ENCODE data around the gene DENND2D. TPM values are rescaled to one million over a fixed set of nuclear protein-coding genes. Genes with fewer than 3 reads are reported as not detected.

Gene DENND2D
- total RNA-seq, 1 donor from 2014 or later: 4.4 TPM

DNA sequence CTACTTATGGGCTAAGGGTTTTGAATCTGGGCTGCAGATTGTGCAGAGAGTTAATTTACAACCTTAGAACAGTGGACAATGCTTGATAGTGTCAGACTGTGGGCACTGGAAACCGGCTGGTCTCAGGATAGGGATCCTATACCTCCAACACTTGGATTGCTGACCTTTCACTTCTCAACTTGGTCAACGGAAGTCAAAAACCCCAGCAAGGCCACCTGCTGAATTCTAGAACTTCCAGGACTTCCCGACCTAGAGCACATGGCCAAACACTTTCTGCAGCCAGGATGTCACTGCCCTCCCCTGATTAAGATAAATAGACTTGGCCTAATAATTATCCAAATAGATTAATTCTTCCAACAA lies 336 bp upstream of the DENND2D start:
- H3K9me3 ChIP-seq: no peaks in the 10 kb centered on the region
- TF ChIP-seq, protein P1, sequence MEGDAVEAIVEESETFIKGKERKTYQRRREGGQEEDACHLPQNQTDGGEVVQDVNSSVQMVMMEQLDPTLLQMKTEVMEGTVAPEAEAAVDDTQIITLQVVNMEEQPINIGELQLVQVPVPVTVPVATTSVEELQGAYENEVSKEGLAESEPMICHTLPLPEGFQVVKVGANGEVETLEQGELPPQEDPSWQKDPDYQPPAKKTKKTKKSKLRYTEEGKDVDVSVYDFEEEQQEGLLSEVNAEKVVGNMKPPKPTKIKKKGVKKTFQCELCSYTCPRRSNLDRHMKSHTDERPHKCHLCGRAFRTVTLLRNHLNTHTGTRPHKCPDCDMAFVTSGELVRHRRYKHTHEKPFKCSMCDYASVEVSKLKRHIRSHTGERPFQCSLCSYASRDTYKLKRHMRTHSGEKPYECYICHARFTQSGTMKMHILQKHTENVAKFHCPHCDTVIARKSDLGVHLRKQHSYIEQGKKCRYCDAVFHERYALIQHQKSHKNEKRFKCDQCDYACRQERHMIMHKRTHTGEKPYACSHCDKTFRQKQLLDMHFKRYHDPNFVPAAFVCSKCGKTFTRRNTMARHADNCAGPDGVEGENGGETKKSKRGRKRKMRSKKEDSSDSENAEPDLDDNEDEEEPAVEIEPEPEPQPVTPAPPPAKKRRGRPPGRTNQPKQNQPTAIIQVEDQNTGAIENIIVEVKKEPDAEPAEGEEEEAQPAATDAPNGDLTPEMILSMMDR (IDR thresholded peaks at IDR 0.05): no peak
- H3K27me3 ChIP-seq: peaks cover 6% of the 10 kb centered on the region
- DNase-seq (ENCODE audit: low spot score in 2 of 2): no peak
- H3K4me3 ChIP-seq: no peak overlapping the region
- peaks cover 3% of the 10 kb centered on the region in 2 donors for H3K4me1 ChIP-seq
- intact Hi-C loops (cut with DNase I): no loop called here
- peak overlapping the region in 1 of 2 donors; percentile 28 for H3K27ac ChIP-seq
- H3K36me3 ChIP-seq: no peaks in the 10 kb centered on the region

DNA sequence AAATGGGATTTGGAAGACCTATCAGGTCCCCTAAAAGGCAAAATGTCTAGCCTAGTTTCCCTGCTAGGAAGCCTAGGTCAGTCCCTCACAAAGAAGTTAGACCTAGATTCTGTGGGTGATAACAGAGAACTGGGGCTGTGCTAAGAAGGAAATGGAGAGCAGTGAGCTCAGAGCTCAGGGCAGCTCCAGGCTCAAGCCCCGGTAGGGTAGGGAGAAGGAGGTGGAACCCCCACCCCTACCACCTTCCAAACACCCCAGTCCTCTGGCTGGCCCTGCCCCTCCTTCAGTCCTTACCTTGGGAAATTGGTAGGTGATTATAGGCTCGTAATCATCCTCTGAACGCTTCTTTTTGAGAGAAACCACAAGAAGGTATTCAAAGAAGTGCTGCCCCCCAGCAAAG lies 1.1 kb downstream of the DENND2D start:
- Histone ChIP-seq H3K27me3 (peaks cover 6% of the 10 kb centered on the region), H3K4me1 (peaks cover 3% of the 10 kb centered on the region in 2 donors), H3K36me3 (no peaks in the 10 kb centered on the region), H3K4me3 (peak overlapping the region in 1 of 2 donors; percentile 40), H3K27ac (peak overlapping the region in 1 of 2 donors; percentile 26), H3K9me3 (no peaks in the 10 kb centered on the region)
- no peak for DNase-seq (ENCODE audit: low spot score in 2 of 2)
- intact Hi-C loops (cut with DNase I): no loop called here
- TF ChIP-seq, protein P1 (IDR thresholded peaks at IDR 0.05): no peak

DNA sequence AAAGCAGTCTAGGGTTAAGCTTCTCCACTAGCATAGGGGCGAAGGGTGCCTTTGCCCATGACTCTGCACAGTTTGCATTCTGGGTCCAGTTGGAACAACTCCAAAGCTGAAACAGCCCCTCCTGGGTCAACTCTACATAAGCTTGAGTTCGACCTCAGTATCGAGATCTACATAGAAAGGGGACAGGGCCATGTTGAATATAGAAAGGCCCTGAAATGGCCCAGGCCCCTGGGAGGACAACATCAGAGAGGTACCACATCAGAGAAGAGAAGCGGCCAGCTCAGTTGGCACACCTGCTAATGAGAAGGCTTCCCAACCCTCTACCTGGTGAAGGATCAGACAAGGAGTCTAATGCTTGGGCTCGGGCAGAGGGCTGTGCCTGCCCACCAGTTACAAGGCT lies 1.6 kb downstream of the DENND2D start:
- DNase-seq (ENCODE audit: low spot score in 2 of 2): no peak
- peaks cover 2% of the 10 kb centered on the region for H3K27me3 ChIP-seq
- H3K4me1 ChIP-seq: peaks cover 2 to 3% of the 10 kb centered on the region in 2 donors
- H3K4me3 ChIP-seq: peak overlapping the region in 1 of 2 donors; percentile 40
- no peak overlapping the region for H3K27ac ChIP-seq
- H3K9me3 ChIP-seq: no peaks in the 10 kb centered on the region
- H3K36me3 ChIP-seq: no peaks in the 10 kb centered on the region
- intact Hi-C loops (cut with DNase I): no loop called here
- TF ChIP-seq, protein P1 (IDR thresholded peaks at IDR 0.05): no peak

DNA sequence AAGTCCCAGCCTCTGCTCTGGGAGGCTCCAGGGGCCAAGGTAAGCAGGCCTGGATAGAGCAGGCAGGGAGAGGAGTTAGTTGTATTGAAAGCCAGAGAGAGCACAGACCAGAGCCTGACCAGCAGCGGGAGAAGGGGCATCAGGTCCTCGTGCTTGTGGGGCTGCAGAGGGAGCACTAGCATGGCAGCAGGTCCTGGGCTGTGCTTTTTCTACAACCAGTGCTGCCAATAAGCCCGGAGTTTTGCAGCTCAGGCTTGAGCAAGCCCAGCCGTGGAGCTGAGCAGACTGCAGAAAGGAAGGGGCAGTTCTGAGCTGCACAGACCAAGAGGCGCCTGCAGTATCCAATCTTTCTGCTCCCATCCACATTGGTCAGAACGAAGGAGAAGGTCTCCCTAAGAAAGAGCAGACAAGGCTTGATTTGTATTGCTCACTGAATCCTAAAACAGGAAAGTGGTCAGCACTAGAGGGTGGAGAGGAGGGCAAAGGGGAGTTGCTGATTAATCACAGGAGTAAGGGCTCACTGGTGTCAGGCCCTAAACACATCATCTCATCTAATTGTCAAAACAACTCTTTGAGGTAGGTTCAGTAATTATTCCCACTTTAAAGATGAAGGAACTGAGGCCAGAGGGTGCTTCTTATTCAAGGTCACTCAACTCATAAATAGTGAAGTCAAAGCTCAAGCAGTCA lies 2.7 kb downstream of the DENND2D start:
- Histone ChIP-seq H3K4me3 (peak overlapping the region in 1 of 2 donors; percentile 40), H3K9me3 (no peaks in the 10 kb centered on the region), H3K27ac (no peak overlapping the region), H3K4me1 (no peaks in the 10 kb centered on the region), H3K27me3 (no peaks in the 10 kb centered on the region), H3K36me3 (no peaks in the 10 kb centered on the region)
- TF ChIP-seq, protein P1 (IDR thresholded peaks at IDR 0.05): no peak
- DNase-seq (ENCODE audit: low spot score in 2 of 2): no peak
- intact Hi-C loops (cut with DNase I): no loop called here

DNA sequence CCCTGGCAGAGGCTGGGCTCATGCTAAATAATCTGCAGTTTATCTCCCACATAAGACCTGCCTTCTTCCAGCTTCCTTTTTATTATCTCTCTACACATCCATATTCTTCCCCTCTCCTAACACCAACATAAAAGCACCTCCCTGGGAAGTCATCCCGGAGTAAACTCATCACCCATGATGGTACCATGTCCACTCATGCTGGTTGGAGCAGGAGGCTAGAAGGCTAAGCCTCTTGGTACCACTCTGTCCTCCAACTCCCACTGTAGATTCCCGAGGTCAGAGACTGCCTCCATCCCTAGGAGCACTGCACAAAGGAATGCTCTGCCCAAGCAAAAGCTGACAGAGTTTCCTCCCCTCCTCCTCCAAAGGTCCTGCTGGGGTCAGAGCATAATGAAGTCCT lies 4.2 kb downstream of the DENND2D start:
- Histone ChIP-seq H3K4me1 (no peaks in the 10 kb centered on the region), H3K9me3 (no peaks in the 10 kb centered on the region), H3K4me3 (no peak overlapping the region), H3K36me3 (no peaks in the 10 kb centered on the region), H3K27me3 (no peaks in the 10 kb centered on the region), H3K27ac (no peak overlapping the region)
- TF ChIP-seq, protein P1 (IDR thresholded peaks at IDR 0.05): no peak
- intact Hi-C loops (cut with DNase I): no loop called here
- no peak for DNase-seq (ENCODE audit: low spot score in 2 of 2)
